Measurements from ENCODE around the gene CDKAL1.

GRCh38 chr6:20626165-20626564, 91.9 kb downstream of the CDKAL1 start:
- TF ChIP-seq CTCF (IDR thresholded peaks at IDR 0.05; ENCODE audit: insufficient read depth, low read length) (no peak), POLR2AphosphoS5 (IDR thresholded peaks at IDR 0.05; ENCODE audit: low read depth) (no peak), SPI1 (IDR thresholded peaks at IDR 0.05; ENCODE audit: borderline replicate concordance, low read depth) (no peak)
